ENCODE results near the gene ATF7IP2. TPM values are rescaled to one million over a fixed set of nuclear protein-coding genes. Genes with fewer than 3 reads are reported as not detected.
A peak's percentile ranks its signal among the peaks of the same experiment; 100 is the strongest.

ATF7IP2 gene
- total and polyA plus RNA-seq, 9 of the 15 experiments (the other 6 are each of a cell fraction or from before 2014, with no cell fraction given) = 131 to 515 (median 196) TPM

- Histone ChIP-seq H3K4me2 (ENCODE audit: insufficient read depth, low read length) (no peak overlapping the region), H3K4me3 (no peak overlapping the region), H3K79me2 (ENCODE audit: control insufficient read depth, insufficient read depth, low read length) (no peaks in the 10 kb centered on the region), H4K20me1 (replicated peaks; ENCODE audit: control insufficient read depth, insufficient read depth, low read length) (no peaks in the 10 kb centered on the region), H3K9me3 (replicated peaks; ENCODE audit: control insufficient read depth, insufficient read depth, low read depth, low read length) (no peaks in the 10 kb centered on the region), H3K27me3 (ENCODE audit: control insufficient read depth in 2 of 2, insufficient read depth in 2 of 2, low read length in 2 of 2) (no peaks in the 10 kb centered on the region), H3K9ac (ENCODE audit: insufficient read depth in 1 of 2, low read depth in 2 of 2, low read length in 2 of 2) (no peak overlapping the region), H3K9me1 (ENCODE audit: control insufficient read depth, insufficient read depth, low read length) (no peaks in the 10 kb centered on the region), H2AFZ (ENCODE audit: low read depth, low read length) (peak overlapping the region; percentile 38; the same call in 1 of the 2 replicates), H3K27ac (ENCODE audit: extremely low read depth, low read depth, low read length) (no peak overlapping the region; the same call in 2 of the 3 replicates), H3K36me3 (ENCODE audit: control insufficient read depth, insufficient read depth, low read length) (no peaks in the 10 kb centered on the region), H3K4me1 (replicated peaks in 1 of 2; ENCODE audit: control insufficient read depth in 2 of 2, insufficient read depth in 2 of 2, low read length in 2 of 2) (peaks cover 0 to 3% of the 10 kb centered on the region in 2 experiments; a peak in 2 of 5 replicates)
- no TSS peak for BruUV-seq (replicated peaks)
- in situ Hi-C loops (cut with MboI) = no loop called here
- WGBS (ENCODE audit: insufficient coverage, low coverage, missing lambda C conversion rate) = 28% methylated on average over 2 of the region's 2 CpGs
- TF ChIP-seq ZNF507 (tag; conservative IDR thresholded peaks at IDR 0.05) (peak; percentile 26; the same call in 1 of the 2 replicates), SMC3 (conservative IDR thresholded peaks at IDR 0.05; ENCODE audit: insufficient read depth, low read depth, low read length) (0 out of 2 replicates have a peak, but pooled peaks have one; percentile 9), MAZ (CRISPR knock-in tag; conservative IDR thresholded peaks at IDR 0.05 in 1 of 2, IDR thresholded peaks at IDR 0.05 in 1 of 2) (no peak), RAD21 (CRISPR knock-in tag; conservative IDR thresholded peaks at IDR 0.05 in 1 of 2, IDR thresholded peaks at IDR 0.05 in 1 of 2) (peak in 1 of 2 experiments; percentile 57; a peak in 2 of 4 replicates)
- TF ChIP-seq, protein P1, sequence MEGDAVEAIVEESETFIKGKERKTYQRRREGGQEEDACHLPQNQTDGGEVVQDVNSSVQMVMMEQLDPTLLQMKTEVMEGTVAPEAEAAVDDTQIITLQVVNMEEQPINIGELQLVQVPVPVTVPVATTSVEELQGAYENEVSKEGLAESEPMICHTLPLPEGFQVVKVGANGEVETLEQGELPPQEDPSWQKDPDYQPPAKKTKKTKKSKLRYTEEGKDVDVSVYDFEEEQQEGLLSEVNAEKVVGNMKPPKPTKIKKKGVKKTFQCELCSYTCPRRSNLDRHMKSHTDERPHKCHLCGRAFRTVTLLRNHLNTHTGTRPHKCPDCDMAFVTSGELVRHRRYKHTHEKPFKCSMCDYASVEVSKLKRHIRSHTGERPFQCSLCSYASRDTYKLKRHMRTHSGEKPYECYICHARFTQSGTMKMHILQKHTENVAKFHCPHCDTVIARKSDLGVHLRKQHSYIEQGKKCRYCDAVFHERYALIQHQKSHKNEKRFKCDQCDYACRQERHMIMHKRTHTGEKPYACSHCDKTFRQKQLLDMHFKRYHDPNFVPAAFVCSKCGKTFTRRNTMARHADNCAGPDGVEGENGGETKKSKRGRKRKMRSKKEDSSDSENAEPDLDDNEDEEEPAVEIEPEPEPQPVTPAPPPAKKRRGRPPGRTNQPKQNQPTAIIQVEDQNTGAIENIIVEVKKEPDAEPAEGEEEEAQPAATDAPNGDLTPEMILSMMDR (IDR thresholded peaks at IDR 0.05 in 2 of 3, conservative IDR thresholded peaks at IDR 0.05 in 1 of 3; ENCODE audit: insufficient read depth in 2 of 3, low read depth in 1 of 3, low read length in 3 of 3) = peak; percentile 33 to 47 (median 40)
- peak; percentile 78 for ATAC-seq
- FAIRE-seq = peak; percentile 44
- intact Hi-C loops (cut with micrococcal nuclease) = no loop called here
- POLR2A ChIA-PET = interaction anchor here (1.4 to 1.7 kb wide), 2 partner anchors 17 to 21 kb away, joined by 4 to 6 read pairs; partner anchors contain the start of gene ATF7IP2
- CTCF ChIA-PET (ENCODE audit: low intra/inter-chr PET ratio) = no interaction called here
- peak in 3 of 4 experiments; percentile 14 to 56 (median 25) for DNase-seq (ENCODE audit: extremely low read depth in 1 of 4, low spot score in 3 of 4)
Measured at GRCh38 chr16:10368969-10369551, 16.8 kb upstream of the ATF7IP2 start.
